ENCODE data around the gene TAS1R1. TPM values are rescaled to one million over a fixed set of nuclear protein-coding genes. Genes with fewer than 3 reads are reported as not detected.

The TAS1R1 gene
- polyA plus RNA-seq, 2 of the 4 experiments (the other 2 are of a cell fraction) = not detected

DNA sequence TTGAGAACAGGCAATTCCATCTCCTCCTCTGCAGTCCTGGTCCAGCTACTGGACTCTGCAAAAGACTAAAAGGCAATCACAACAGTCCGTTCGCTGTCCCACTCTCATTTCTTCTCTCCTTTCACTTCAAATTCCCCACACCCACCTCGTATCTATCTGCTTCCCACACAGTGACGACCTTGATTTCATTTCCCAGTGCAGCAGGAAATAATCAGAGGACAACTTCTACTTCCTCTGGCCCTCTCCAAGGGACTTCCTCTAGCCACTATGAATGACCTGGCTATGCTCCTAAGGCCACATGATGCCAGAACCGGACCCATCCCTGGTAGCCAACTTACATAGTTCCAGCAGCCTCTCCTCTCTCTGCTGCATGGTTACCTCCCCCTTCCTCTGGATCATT, 8.8 kb upstream of the TAS1R1 start:
- no peak for ATAC-seq

DNA sequence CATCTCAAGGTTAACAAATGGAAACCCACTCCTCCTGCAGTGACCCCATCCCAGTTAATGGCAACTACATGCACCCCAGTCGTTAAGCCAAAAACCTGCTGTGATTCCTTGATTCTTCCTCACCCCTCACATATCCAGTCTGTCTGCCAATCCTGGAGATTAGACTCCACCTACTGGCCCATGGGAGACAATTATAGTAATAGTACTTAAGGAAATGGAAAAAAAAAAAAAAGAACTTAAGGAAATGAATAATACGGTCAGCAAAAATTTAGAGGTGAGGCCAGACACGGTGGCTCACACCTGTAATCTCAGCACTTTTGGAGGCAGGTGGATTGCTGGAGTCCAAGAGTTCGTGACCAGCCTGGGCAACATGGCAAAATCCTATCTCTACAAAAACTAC, 7.8 kb upstream of the TAS1R1 start:
- H3K4me1 ChIP-seq = no peaks in the 10 kb centered on the region
- CTCF ChIA-PET = interaction anchor here (0.9 to 1.5 kb wide), 3 partner anchors 9 to 61 kb away, joined by 3 to 4 read pairs (median 3); no protein-coding TSS in a partner anchor
- H3K27ac ChIP-seq = no peak overlapping the region
- POLR2A ChIA-PET = interaction anchor here (0.6 kb wide), 1 partner anchor 36 kb away, joined by 3 read pairs; no protein-coding TSS in a partner anchor
- TF ChIP-seq MYC (IDR thresholded peaks at IDR 0.05; ENCODE audit: borderline replicate concordance, low read length) = no peak
- TF ChIP-seq JUNB (IDR thresholded peaks at IDR 0.05) = no peak
- TF ChIP-seq FOSB (CRISPR knock-in tag; IDR thresholded peaks at IDR 0.05) = no peak
- TF ChIP-seq PHF8 (IDR thresholded peaks at IDR 0.05; ENCODE audit: borderline replicate concordance, low read depth) = no peak
- TF ChIP-seq CTCF (IDR thresholded peaks at IDR 0.05) = no peak
- TF ChIP-seq RCOR1 (IDR thresholded peaks at IDR 0.05; ENCODE audit: low read depth, low read length) = no peak
- TF ChIP-seq RAD21 (conservative IDR thresholded peaks at IDR 0.05 in 1 of 2, IDR thresholded peaks at IDR 0.05 in 1 of 2) = no peak
- no peak for TF ChIP-seq MAZ (IDR thresholded peaks at IDR 0.05; ENCODE audit: borderline replicate concordance, low read depth, low read length)
- no peak for TF ChIP-seq SREBF2 (IDR thresholded peaks at IDR 0.05)
- no peak for TF ChIP-seq POLR2A (IDR thresholded peaks at IDR 0.05; ENCODE audit: low read length)
- no peak for TF ChIP-seq FOXS1 (CRISPR knock-in tag; IDR thresholded peaks at IDR 0.05)
- TF ChIP-seq CEBPB (IDR thresholded peaks at IDR 0.05) = no peak
- TF ChIP-seq JUN (IDR thresholded peaks at IDR 0.05) = no peak
- TF ChIP-seq ZSCAN20 (CRISPR knock-in tag; IDR thresholded peaks at IDR 0.05) = no peak
- TF ChIP-seq, protein P1, sequence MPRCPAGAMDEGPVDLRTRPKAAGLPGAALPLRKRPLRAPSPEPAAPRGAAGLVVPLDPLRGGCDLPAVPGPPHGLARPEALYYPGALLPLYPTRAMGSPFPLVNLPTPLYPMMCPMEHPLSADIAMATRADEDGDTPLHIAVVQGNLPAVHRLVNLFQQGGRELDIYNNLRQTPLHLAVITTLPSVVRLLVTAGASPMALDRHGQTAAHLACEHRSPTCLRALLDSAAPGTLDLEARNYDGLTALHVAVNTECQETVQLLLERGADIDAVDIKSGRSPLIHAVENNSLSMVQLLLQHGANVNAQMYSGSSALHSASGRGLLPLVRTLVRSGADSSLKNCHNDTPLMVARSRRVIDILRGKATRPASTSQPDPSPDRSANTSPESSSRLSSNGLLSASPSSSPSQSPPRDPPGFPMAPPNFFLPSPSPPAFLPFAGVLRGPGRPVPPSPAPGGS (IDR thresholded peaks at IDR 0.05) = no peak
- TF ChIP-seq, protein P2, sequence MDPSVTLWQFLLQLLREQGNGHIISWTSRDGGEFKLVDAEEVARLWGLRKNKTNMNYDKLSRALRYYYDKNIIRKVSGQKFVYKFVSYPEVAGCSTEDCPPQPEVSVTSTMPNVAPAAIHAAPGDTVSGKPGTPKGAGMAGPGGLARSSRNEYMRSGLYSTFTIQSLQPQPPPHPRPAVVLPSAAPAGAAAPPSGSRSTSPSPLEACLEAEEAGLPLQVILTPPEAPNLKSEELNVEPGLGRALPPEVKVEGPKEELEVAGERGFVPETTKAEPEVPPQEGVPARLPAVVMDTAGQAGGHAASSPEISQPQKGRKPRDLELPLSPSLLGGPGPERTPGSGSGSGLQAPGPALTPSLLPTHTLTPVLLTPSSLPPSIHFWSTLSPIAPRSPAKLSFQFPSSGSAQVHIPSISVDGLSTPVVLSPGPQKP (IDR thresholded peaks at IDR 0.05; ENCODE audit: low read depth, low read length) = no peak
- TF ChIP-seq NFE2L2 (conservative IDR thresholded peaks at IDR 0.05; ENCODE audit: low read length) = no peak
- TF ChIP-seq MAX (IDR thresholded peaks at IDR 0.05) = no peak
- no peak for TF ChIP-seq ESRRA (IDR thresholded peaks at IDR 0.05; ENCODE audit: borderline replicate concordance, low read length)
- no peaks in the 10 kb centered on the region for H3K9me3 ChIP-seq
- ATAC-seq (0 out of 6 replicates have a peak, but pooled peaks of 1 of the 2 experiments have one; percentile 30), DNase-seq (ENCODE audit: low read depth in 1 of 2, low spot score in 1 of 2) (no peak), FAIRE-seq (no peak)
- no peak overlapping the region for H3K4me3 ChIP-seq
- no peak overlapping the region for H3K4me2 ChIP-seq
- 75% methylated on average over 4 of the region's 4 CpGs for WGBS (ENCODE audit: missing lambda C conversion rate)

More for the DNA sequence above, 8.8 kb upstream of the TAS1R1 start:
- H3K9me3 ChIP-seq = no peaks in the 10 kb centered on the region
- H3K4me3 ChIP-seq = no peak overlapping the region
- TF ChIP-seq CBX8 (IDR thresholded peaks at IDR 0.05) (no peak), KDM5A (IDR thresholded peaks at IDR 0.05) (no peak), FOSB (CRISPR knock-in tag; IDR thresholded peaks at IDR 0.05) (no peak), RNF2 (IDR thresholded peaks at IDR 0.05; ENCODE audit: borderline replicate concordance, low read depth) (no peak), RCOR1 (IDR thresholded peaks at IDR 0.05; ENCODE audit: low read depth, low read length) (no peak), PHF8 (IDR thresholded peaks at IDR 0.05; ENCODE audit: borderline replicate concordance, low read depth) (no peak)
- no peak overlapping the region for H3K4me2 ChIP-seq
- H3K4me1 ChIP-seq = no peaks in the 10 kb centered on the region
- DNase-seq (ENCODE audit: low read depth in 1 of 2, low spot score in 1 of 2) (no peak), FAIRE-seq (no peak)
- no peak overlapping the region for H3K27ac ChIP-seq
- CTCF ChIA-PET = interaction anchor here (0.9 kb wide), 1 partner anchor 10 kb away, joined by 3 read pairs; no protein-coding TSS in a partner anchor
- POLR2A ChIA-PET = no interaction called here
- WGBS (ENCODE audit: missing lambda C conversion rate) = 90% methylated on average over 5 of the region's 5 CpGs

Data from A549 (cell line).